Neural crest cell (in vitro differentiated cells): Measurements from ENCODE around the gene MYH6. TPM values are rescaled to one million over a fixed set of nuclear protein-coding genes. Genes with fewer than 3 reads are reported as not detected.
A peak's percentile ranks its signal among the peaks of the same experiment; 100 is the strongest.
"Not testable (repeated sequence)": the region's sequence is repeated elsewhere in the genome, so short reads cannot be mapped to it uniquely, and the experiment has no call there.

Source experiments
- DNase-seq: peaks from one replicate; pipeline ENCODE4 v3.0.0; 2021; ENCODE audit warnings: low read depth, mixed read lengths, low spot score
- H3K27ac Mint-ChIP-seq: one replicate; pipeline ENCODE4 v1.8.0; 2021; ENCODE audit warnings: mild to moderate bottlenecking, mixed read lengths; ENCODE audit not compliant: unreplicated experiment
- H3K27me3 Mint-ChIP-seq: 2 replicates; pipeline ENCODE4 v1.8.0; 2021; ENCODE audit warnings: low read depth, mild to moderate bottlenecking, mixed read lengths
- H3K36me3 Mint-ChIP-seq: 2 replicates; pipeline ENCODE4 v1.8.0; 2021; ENCODE audit warnings: low read depth, mild to moderate bottlenecking, mixed read lengths
- H3K4me1 Mint-ChIP-seq: 2 replicates; pipeline ENCODE4 v1.8.0; 2021; ENCODE audit warnings: mixed read lengths
- H3K4me3 Mint-ChIP-seq: one replicate; pipeline ENCODE4 v1.8.0; 2021; ENCODE audit warnings: mild to moderate bottlenecking, mixed read lengths
- H3K9me3 Mint-ChIP-seq: 2 replicates; pipeline ENCODE4 v1.8.0; 2021; ENCODE audit warnings: mixed read lengths
- CTCF ChIP-seq: fragments of 200-600 bp; sonication (generic); conservative IDR thresholded peaks from 2 replicates; pipeline ENCODE4 v1.5.0; 2021; ENCODE audit warnings: antibody characterized with exemption, mild to moderate bottlenecking
- total RNA-seq: library from RNA; stranded (reverse); gene quantifications from 2 replicates; pipeline ENCODE4 v1.2.1, GENCODE V29; 2021

Gene MYH6
- total RNA-seq, 1 donor from 2014 or later = not detected

GRCh38 chr14:23401291-23401690 lies 6.8 kb downstream of the MYH6 start:
- H3K4me3 Mint-ChIP-seq = no peak overlapping the region
- H3K27ac Mint-ChIP-seq = no peak overlapping the region
- H3K36me3 Mint-ChIP-seq = no peaks in the 10 kb centered on the region
- H3K9me3 Mint-ChIP-seq = no peaks in the 10 kb centered on the region
- no peaks in the 10 kb centered on the region for H3K4me1 Mint-ChIP-seq
- no peak for DNase-seq
- TF ChIP-seq CTCF = no peak
- H3K27me3 Mint-ChIP-seq = peaks cover 27% of the 10 kb centered on the region

DNA sequence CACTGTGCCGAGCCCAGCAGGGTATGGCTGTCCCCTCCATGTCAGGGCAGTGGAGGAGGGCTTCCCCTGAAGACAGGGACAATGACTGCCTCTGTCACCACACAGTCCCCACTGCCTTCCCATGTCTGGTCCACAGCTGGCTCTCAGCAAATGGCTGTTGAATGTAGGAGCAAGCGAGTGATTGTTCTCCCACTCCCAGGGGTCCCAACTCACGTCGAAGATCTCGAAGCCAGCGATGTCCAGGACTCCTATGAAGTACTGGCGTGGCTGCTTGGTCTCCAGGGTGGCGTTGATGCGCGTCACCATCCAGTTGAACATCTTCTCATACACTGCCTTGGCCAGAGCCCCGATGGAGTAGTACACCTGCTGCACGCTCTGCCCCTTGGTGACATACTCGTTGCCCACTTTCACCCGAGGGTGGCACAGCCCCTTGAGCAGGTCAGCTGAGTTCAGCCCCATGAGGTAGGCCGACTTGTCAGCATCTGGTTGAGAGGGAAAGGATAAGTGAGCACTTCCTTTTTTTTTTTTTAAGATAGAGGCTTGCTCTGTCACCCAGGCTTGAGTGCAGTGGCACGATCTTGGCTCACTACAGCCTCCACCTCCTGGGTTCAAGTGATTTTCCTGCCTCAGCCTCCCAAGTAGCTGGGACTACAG lies 7.5 kb downstream of the MYH6 start:
- peaks cover 24% of the 10 kb centered on the region for H3K27me3 Mint-ChIP-seq
- H3K4me3 Mint-ChIP-seq, H3K36me3 Mint-ChIP-seq, H3K9me3 Mint-ChIP-seq, H3K27ac Mint-ChIP-seq, H3K4me1 Mint-ChIP-seq, DNase-seq: not testable (repeated sequence)

- no peaks in the 10 kb centered on the region for H3K4me1 Mint-ChIP-seq
- H3K4me3 Mint-ChIP-seq = no peak overlapping the region
- peaks cover 19% of the 10 kb centered on the region for H3K27me3 Mint-ChIP-seq
- no peak for DNase-seq
- H3K27ac Mint-ChIP-seq = no peak overlapping the region
- no peaks in the 10 kb centered on the region for H3K9me3 Mint-ChIP-seq
- no peak for TF ChIP-seq CTCF
- H3K36me3 Mint-ChIP-seq = no peaks in the 10 kb centered on the region
Observed at GRCh38 chr14:23399591-23399990, 8.5 kb downstream of the MYH6 start.

DNA sequence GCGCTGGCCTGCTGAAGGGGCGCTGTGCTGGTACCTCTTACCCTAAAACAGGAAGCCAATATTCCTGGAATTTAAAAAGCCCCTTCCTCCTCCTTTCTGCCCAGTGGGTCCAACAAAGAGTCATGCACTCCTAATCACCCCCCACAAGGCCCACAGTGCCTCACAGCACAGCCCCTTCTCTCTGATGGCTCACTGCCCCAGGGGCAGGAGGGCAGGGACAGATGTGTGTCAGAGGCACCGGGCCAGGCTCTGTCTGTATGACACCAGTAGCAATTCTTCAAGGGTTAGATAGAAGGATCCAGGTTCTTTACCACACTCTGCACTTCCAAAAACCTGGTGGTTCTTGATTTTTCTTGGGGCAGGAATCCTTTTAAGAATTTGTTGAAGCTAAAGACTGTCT lies 8.9 kb downstream of the MYH6 start:
- no peaks in the 10 kb centered on the region for H3K36me3 Mint-ChIP-seq
- DNase-seq = no peak
- H3K27me3 Mint-ChIP-seq = peaks cover 19% of the 10 kb centered on the region
- no peak overlapping the region for H3K27ac Mint-ChIP-seq
- H3K4me1 Mint-ChIP-seq = no peaks in the 10 kb centered on the region
- no peaks in the 10 kb centered on the region for H3K9me3 Mint-ChIP-seq
- no peak overlapping the region for H3K4me3 Mint-ChIP-seq
- TF ChIP-seq CTCF = no peak

DNA sequence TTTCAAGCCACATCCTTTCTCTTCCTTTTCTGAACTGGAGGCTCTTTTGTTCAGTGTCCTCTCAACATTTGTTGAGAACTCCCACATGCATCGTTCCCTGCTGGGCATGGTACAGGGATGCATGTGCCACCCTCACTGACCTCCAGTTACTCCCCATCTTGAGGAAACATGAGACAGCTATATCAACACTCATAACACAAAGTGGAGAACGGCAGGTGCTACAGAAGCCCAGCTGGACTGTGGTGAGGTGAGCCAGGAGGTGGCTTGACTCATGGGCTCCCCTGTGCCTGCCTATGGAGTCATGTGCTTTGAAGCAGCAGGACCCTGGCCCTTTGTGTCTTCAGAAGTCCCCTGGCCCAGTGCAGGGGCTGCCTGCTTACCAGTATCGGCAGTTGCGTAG lies 9.7 kb downstream of the MYH6 start:
- Mint-ChIP-seq H3K4me1 (no peaks in the 10 kb centered on the region), H3K27ac (peak overlapping the region; percentile 67), H3K9me3 (peaks cover 3% of the 10 kb centered on the region), H3K27me3 (peaks cover 16% of the 10 kb centered on the region), H3K4me3 (no peak overlapping the region), H3K36me3 (no peaks in the 10 kb centered on the region)
- DNase-seq = no peak
- no peak for TF ChIP-seq CTCF

DNA sequence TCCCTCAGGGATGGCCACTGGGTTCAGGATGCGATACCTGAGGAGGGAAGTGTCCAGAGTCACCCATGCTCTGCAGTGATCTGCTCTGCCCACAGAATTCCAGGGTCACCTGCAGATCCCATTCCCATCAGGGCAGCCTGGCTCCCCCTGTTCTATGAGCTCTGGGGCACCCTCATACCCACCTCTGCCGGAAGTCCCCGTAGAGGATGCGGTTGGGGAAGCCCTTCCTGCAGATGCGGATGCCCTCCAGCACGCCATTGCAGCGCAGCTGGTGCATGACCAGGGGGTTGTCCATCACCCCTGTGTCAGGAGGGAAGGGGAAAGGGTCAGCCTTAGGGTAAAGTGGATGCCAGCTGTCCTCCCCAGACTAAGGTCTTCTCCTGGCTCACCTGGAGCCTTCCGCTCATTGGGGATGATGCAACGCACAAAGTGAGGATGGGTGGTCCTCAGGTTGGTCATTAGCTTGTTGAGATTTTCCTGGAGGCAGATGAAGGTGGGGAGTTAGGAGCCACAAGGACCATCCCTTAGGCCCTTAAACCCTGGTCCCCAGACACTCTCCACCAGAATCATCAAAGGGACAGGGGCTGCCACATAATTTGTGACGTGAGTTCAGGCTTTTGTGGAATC lies 11.2 kb downstream of the MYH6 start:
- Mint-ChIP-seq H3K4me3 (no peak overlapping the region), H3K9me3 (peaks cover 3% of the 10 kb centered on the region), H3K27ac (no peak overlapping the region), H3K27me3 (peaks cover 14% of the 10 kb centered on the region), H3K36me3 (no peaks in the 10 kb centered on the region), H3K4me1 (no peaks in the 10 kb centered on the region)
- TF ChIP-seq CTCF = no peak
- no peak for DNase-seq
